Coronary artery (tissue), 2 donors: ENCODE measurements around the gene KIFAP3.

Experiments
- DNase-seq: peaks from one replicate; pipeline ENCODE4 v3.0.0-alpha.2; 2017; ENCODE audit warnings: low spot score
- H3K27ac ChIP-seq, 2 donors: fragments of 200-600 bp; sonication (generic); one replicate each; pipeline ENCODE4 v1.5.1; 2016 to 2019
- H3K4me3 ChIP-seq: fragments of 200-600 bp; sonication (generic); 2 replicates; pipeline ENCODE4 v1.5.1; 2016; ENCODE audit warnings: mild to moderate bottlenecking, moderate library complexity
- CTCF ChIP-seq: fragments of 200-600 bp; sonication (generic); IDR thresholded peaks from one replicate; pipeline ENCODE4 v1.5.1; 2019; ENCODE audit warnings: antibody characterized with exemption

Gene KIFAP3

GRCh38 chr1:170049176-170049800 lies 25.2 kb downstream of the KIFAP3 start:
- TF ChIP-seq CTCF, result no peak
- Histone ChIP-seq H3K4me3 (no peak overlapping the region), H3K27ac (no peak overlapping the region)
- DNase-seq, result no peak

GRCh38 chr1:170048515-170048914 lies 26.0 kb downstream of the KIFAP3 start:
- H3K27ac ChIP-seq, result no peak overlapping the region
- TF ChIP-seq CTCF, result no peak
- no peak overlapping the region for H3K4me3 ChIP-seq
- DNase-seq, result no peak

GRCh38 chr1:170044187-170044586 lies 30.3 kb downstream of the KIFAP3 start:
- H3K27ac ChIP-seq, result no peak overlapping the region
- no peak for DNase-seq
- no peak for TF ChIP-seq CTCF
- H3K4me3 ChIP-seq, result no peak overlapping the region

- DNase-seq, result no peak
- no peak for TF ChIP-seq CTCF
- Histone ChIP-seq H3K27ac (no peak overlapping the region), H3K4me3 (no peak overlapping the region)
Measured at GRCh38 chr1:170041423-170042192, 32.9 kb downstream of the KIFAP3 start.

GRCh38 chr1:170032531-170033280 lies 41.8 kb downstream of the KIFAP3 start:
- DNase-seq, result no peak
- Histone ChIP-seq H3K27ac (no peak overlapping the region), H3K4me3 (no peak overlapping the region)
- no peak for TF ChIP-seq CTCF

GRCh38 chr1:170030212-170030611 lies 44.3 kb downstream of the KIFAP3 start:
- TF ChIP-seq CTCF, result no peak
- H3K27ac ChIP-seq, result no peak overlapping the region

More at GRCh38 chr1:170030212-170030611, 44.3 kb downstream of the KIFAP3 start:
- DNase-seq, result no peak
- no peak overlapping the region for H3K4me3 ChIP-seq
